ENCODE measurements around the gene LILRB2. TPM values are rescaled to one million over a fixed set of nuclear protein-coding genes. Genes with fewer than 3 reads are reported as not detected.
A peak's percentile ranks its signal among the peaks of the same experiment; 100 is the strongest.

Gene LILRB2
- total RNA-seq, 2 donors from 2014 or later = not detected

GRCh38 chr19:54253331-54254194 lies 27.3 kb downstream of the LILRB2 start:
- H3K4me3 Mint-ChIP-seq = no peak overlapping the region
- peaks cover 9% of the 10 kb centered on the region for H3K27me3 Mint-ChIP-seq (ENCODE audit: insufficient read depth)
- H3K9me3 Mint-ChIP-seq = no peaks in the 10 kb centered on the region
- DNase-seq = peak; percentile 32
- H3K36me3 Mint-ChIP-seq (ENCODE audit: low read depth) = no peaks in the 10 kb centered on the region
- no peak for TF ChIP-seq CTCF (conservative IDR thresholded peaks at IDR 0.05)
- Histone ChIP-seq H3K4me3 (ENCODE audit: low read length) (no peak overlapping the region), H3K9ac (ENCODE audit: extremely low read depth, low read length, poor library complexity, severe bottlenecking) (no peak overlapping the region), H3K27me3 (ENCODE audit: control insufficient read depth, insufficient read depth, low read length, poor library complexity, severe bottlenecking) (no peaks in the 10 kb centered on the region), H3K36me3 (ENCODE audit: control insufficient read depth, insufficient read depth, low read length) (no peaks in the 10 kb centered on the region), H3K27ac (ENCODE audit: low read depth, low read length) (no peak overlapping the region), H3K4me1 (ENCODE audit: control insufficient read depth, insufficient read depth, low read length) (no peaks in the 10 kb centered on the region), H3K9me3 (ENCODE audit: control insufficient read depth, low read length) (no peaks in the 10 kb centered on the region)
- no peaks in the 10 kb centered on the region for H3K4me1 Mint-ChIP-seq
- WGBS, 2 experiments (ENCODE audit: insufficient coverage in 1 of 2, insufficient read length in 1 of 2) = 81 to 89% methylated on average over 12 to 23 of the region's 23 CpGs
- no peak overlapping the region for H3K27ac Mint-ChIP-seq

GRCh38 chr19:54252845-54253244 lies 28.1 kb downstream of the LILRB2 start:
- H3K27me3 Mint-ChIP-seq (ENCODE audit: insufficient read depth) = peaks cover 10% of the 10 kb centered on the region
- Histone ChIP-seq H3K9ac (ENCODE audit: extremely low read depth, low read length, poor library complexity, severe bottlenecking) (no peak overlapping the region), H3K9me3 (ENCODE audit: control insufficient read depth, low read length) (no peaks in the 10 kb centered on the region), H3K36me3 (ENCODE audit: control insufficient read depth, insufficient read depth, low read length) (no peaks in the 10 kb centered on the region), H3K4me1 (ENCODE audit: control insufficient read depth, insufficient read depth, low read length) (no peaks in the 10 kb centered on the region), H3K4me3 (ENCODE audit: low read length) (no peak overlapping the region), H3K27me3 (ENCODE audit: control insufficient read depth, insufficient read depth, low read length, poor library complexity, severe bottlenecking) (no peaks in the 10 kb centered on the region), H3K27ac (ENCODE audit: low read depth, low read length) (no peak overlapping the region)
- no peak for TF ChIP-seq CTCF (conservative IDR thresholded peaks at IDR 0.05)
- WGBS, 2 experiments (ENCODE audit: insufficient coverage in 1 of 2, insufficient read length in 1 of 2) = 94 to 100% methylated on average over 1 to 11 of the region's 11 CpGs
- no peaks in the 10 kb centered on the region for H3K36me3 Mint-ChIP-seq (ENCODE audit: low read depth)
- no peak for DNase-seq
- H3K27ac Mint-ChIP-seq = no peak overlapping the region
- no peaks in the 10 kb centered on the region for H3K4me1 Mint-ChIP-seq
- no peak overlapping the region for H3K4me3 Mint-ChIP-seq
- no peaks in the 10 kb centered on the region for H3K9me3 Mint-ChIP-seq

- no peaks in the 10 kb centered on the region for H3K27me3 ChIP-seq (ENCODE audit: control insufficient read depth, insufficient read depth, low read length, poor library complexity, severe bottlenecking)
- no peak overlapping the region for H3K27ac ChIP-seq (ENCODE audit: low read depth, low read length)
- H3K27ac Mint-ChIP-seq = no peak overlapping the region
- no peak for DNase-seq
- no peak overlapping the region for H3K4me3 Mint-ChIP-seq
- peaks cover 14% of the 10 kb centered on the region for H3K27me3 Mint-ChIP-seq (ENCODE audit: insufficient read depth)
- H3K4me1 Mint-ChIP-seq = no peaks in the 10 kb centered on the region
- H3K36me3 Mint-ChIP-seq (ENCODE audit: low read depth) = no peaks in the 10 kb centered on the region
- WGBS, 2 experiments (ENCODE audit: insufficient coverage in 1 of 2, insufficient read length in 1 of 2) = 84 to 87% methylated on average over 4 to 9 of the region's 9 CpGs
- H3K36me3 ChIP-seq (ENCODE audit: control insufficient read depth, insufficient read depth, low read length) = no peaks in the 10 kb centered on the region
- no peak for TF ChIP-seq CTCF (conservative IDR thresholded peaks at IDR 0.05)
- H3K4me1 ChIP-seq (ENCODE audit: control insufficient read depth, insufficient read depth, low read length) = no peaks in the 10 kb centered on the region
- H3K9me3 Mint-ChIP-seq = no peaks in the 10 kb centered on the region
- no peak overlapping the region for H3K9ac ChIP-seq (ENCODE audit: extremely low read depth, low read length, poor library complexity, severe bottlenecking)
- no peaks in the 10 kb centered on the region for H3K9me3 ChIP-seq (ENCODE audit: control insufficient read depth, low read length)
- H3K4me3 ChIP-seq (ENCODE audit: low read length) = no peak overlapping the region
These were observed 28.7 kb downstream of the LILRB2 start for GRCh38 chr19:54252243-54252642.
